OCI-LY1 (cell line): Measurements from ENCODE around the gene RETREG2.

ENCODE experiments used
- H2AFZ ChIP-seq: fragments of 200-600 bp; sonication (generic), shearing (Covaris generic); 2 replicates; pipeline ENCODE4 v1.6.0; 2014; ENCODE audit warnings: antibody characterized with exemption, mild to moderate bottlenecking, low read length
- H3F3A ChIP-seq: fragments of 200-600 bp; sonication (generic), shearing (Covaris generic); 2 replicates; pipeline ENCODE4 v1.6.0; 2014; ENCODE audit warnings: mild to moderate bottlenecking, antibody characterized with exemption, low read length, moderate library complexity; ENCODE audit not compliant: insufficient read depth
- H3K27ac ChIP-seq: fragments of 200-600 bp; sonication (generic); 2 replicates; pipeline ENCODE4 v1.5.1; 2014; ENCODE audit warnings: low read length, mixed run types, mild to moderate bottlenecking, low read depth; ENCODE audit not compliant: poor library complexity, severe bottlenecking
- H3K27me3 ChIP-seq: fragments of 200-600 bp; sonication (generic); 2 replicates; pipeline ENCODE4 v1.6.0; 2014; ENCODE audit warnings: antibody characterized with exemption, mild to moderate bottlenecking, low read length, moderate library complexity; ENCODE audit not compliant: insufficient read depth
- H3K36me3 ChIP-seq: fragments of 200-600 bp; sonication (generic); 2 replicates; pipeline ENCODE4 v1.6.1; 2014; ENCODE audit warnings: mild to moderate bottlenecking, antibody characterized with exemption, low read length, moderate library complexity, mixed read lengths; ENCODE audit not compliant: insufficient read depth
- H3K4me1 ChIP-seq: fragments of 200-600 bp; sonication (generic); 2 replicates; pipeline ENCODE4 v1.5.1; 2014; ENCODE audit warnings: mild to moderate bottlenecking, low read length, moderate library complexity; ENCODE audit not compliant: insufficient read depth, severe bottlenecking
- H3K4me2 ChIP-seq: fragments of 200-600 bp; sonication (generic), shearing (Covaris generic); 2 replicates; pipeline ENCODE4 v1.6.1; 2014; ENCODE audit warnings: low read length
- H3K4me3 ChIP-seq: fragments of 200-600 bp; sonication (generic); 2 replicates; pipeline ENCODE4 v1.5.1; 2014; ENCODE audit warnings: low read length, low read depth, mild to moderate bottlenecking, mixed read lengths; ENCODE audit not compliant: poor library complexity, severe bottlenecking
- H3K79me2 ChIP-seq: fragments of 200-600 bp; shearing (Covaris generic); 2 replicates; pipeline ENCODE4 v1.6.1; 2016; ENCODE audit warnings: mixed run types, low read length, mixed read lengths; ENCODE audit not compliant: insufficient read depth
- H3K9ac ChIP-seq: fragments of 200-600 bp; sonication (generic), shearing (Covaris generic); 2 replicates; pipeline ENCODE4 v1.6.1; 2014; ENCODE audit warnings: mild to moderate bottlenecking, low read length, mixed read lengths
- H3K9me2 ChIP-seq: fragments of 200-600 bp; sonication (generic), shearing (Covaris generic); 2 replicates; pipeline ENCODE4 v1.6.1; 2014; ENCODE audit warnings: low read depth, mild to moderate bottlenecking, low read length, mixed read lengths
- H3K9me3 ChIP-seq: fragments of 200-600 bp; shearing (Covaris generic); 2 replicates; pipeline ENCODE4 v1.6.1; 2014; ENCODE audit warnings: low read length, mixed read lengths
- H4K20me1 ChIP-seq: fragments of 200-600 bp; sonication (generic), shearing (Covaris generic); 2 replicates; pipeline ENCODE4 v1.6.0; 2016; ENCODE audit warnings: mild to moderate bottlenecking, low read length; ENCODE audit not compliant: insufficient read depth
- EZH2 ChIP-seq: fragments of 200-600 bp; sonication (generic), shearing (Covaris generic); IDR thresholded peaks from 2 replicates; pipeline ENCODE4 v1.8.0; 2017; ENCODE audit warnings: borderline replicate concordance, mixed run types, mild to moderate bottlenecking, antibody characterized with exemption, low read length, moderate library complexity, mixed read lengths
- TF ChIP-seq, protein P1 (sequence below): fragments of 200-600 bp; sonication (generic), shearing (Covaris generic); IDR thresholded peaks from 2 replicates; pipeline ENCODE4 v1.5.1; 2017; ENCODE audit warnings: mild to moderate bottlenecking, antibody characterized with exemption, low read length, moderate library complexity, mixed read lengths

The RETREG2 gene

DNA sequence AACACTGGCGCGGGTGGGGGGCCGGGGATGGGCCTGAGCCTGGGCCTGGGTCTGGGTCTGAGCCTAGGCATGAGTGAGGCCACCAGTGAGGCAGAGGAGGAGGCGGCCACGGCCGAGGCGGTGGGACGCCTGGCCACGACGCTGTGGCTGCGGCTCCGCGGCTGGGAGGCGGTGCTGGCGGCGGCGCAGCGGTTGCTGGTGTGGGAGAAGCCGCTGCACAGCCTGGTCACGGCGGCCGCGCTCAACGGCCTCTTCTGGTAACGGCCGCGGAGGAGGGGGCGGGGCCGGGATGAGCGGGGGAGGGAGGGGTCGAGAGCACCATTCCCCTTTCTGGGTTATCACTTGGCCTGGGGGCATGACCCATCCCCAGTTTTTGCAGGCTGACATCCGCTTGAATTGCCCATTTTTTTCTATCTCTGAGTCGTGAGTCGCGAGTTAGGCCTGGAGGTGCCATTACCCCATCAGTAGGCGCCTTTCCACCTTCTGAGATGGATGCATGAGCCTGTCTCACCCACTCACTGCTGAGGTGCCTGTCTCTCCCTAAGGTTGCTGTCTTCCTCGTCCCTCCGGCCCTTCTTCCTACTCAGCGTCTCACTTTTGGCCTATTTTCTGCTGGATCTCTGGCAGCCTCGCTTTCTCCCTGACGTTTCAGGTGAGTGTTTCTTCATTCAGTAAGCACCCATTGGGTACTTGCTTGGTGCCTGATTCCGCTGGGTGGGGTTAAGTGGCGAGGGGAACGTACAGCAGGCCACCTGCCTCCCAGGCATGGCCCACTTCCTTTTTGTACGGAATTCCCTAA, 501 bp downstream of the RETREG2 start:
- Histone ChIP-seq H4K20me1 (no peaks in the 10 kb centered on the region), H3F3A (no peaks in the 10 kb centered on the region; the same call in 1 of the 2 replicates), H3K9me2 (no peaks in the 10 kb centered on the region), H3K9me3 (no peaks in the 10 kb centered on the region), H3K79me2 (peaks cover 8% of the 10 kb centered on the region; the same call in 1 of the 2 replicates), H2AFZ (no peak overlapping the region), H3K9ac (peak overlapping the region; percentile 89), H3K4me2 (peak overlapping the region; percentile 91), H3K27me3 (no peaks in the 10 kb centered on the region), H3K4me1 (peaks cover 25% of the 10 kb centered on the region), H3K36me3 (peaks cover 53% of the 10 kb centered on the region), H3K27ac (peak overlapping the region; percentile 14), H3K4me3 (peak overlapping the region; percentile 91)
- TF ChIP-seq, protein P1, sequence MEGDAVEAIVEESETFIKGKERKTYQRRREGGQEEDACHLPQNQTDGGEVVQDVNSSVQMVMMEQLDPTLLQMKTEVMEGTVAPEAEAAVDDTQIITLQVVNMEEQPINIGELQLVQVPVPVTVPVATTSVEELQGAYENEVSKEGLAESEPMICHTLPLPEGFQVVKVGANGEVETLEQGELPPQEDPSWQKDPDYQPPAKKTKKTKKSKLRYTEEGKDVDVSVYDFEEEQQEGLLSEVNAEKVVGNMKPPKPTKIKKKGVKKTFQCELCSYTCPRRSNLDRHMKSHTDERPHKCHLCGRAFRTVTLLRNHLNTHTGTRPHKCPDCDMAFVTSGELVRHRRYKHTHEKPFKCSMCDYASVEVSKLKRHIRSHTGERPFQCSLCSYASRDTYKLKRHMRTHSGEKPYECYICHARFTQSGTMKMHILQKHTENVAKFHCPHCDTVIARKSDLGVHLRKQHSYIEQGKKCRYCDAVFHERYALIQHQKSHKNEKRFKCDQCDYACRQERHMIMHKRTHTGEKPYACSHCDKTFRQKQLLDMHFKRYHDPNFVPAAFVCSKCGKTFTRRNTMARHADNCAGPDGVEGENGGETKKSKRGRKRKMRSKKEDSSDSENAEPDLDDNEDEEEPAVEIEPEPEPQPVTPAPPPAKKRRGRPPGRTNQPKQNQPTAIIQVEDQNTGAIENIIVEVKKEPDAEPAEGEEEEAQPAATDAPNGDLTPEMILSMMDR: no peak
- no peak for TF ChIP-seq EZH2

GRCh38 chr2:219179601-219180465, 1.8 kb downstream of the RETREG2 start:
- Histone ChIP-seq H3K27me3 (no peaks in the 10 kb centered on the region), H2AFZ (no peak overlapping the region), H3K27ac (no peak overlapping the region), H3F3A (no peaks in the 10 kb centered on the region; the same call in 1 of the 2 replicates), H4K20me1 (no peaks in the 10 kb centered on the region), H3K9ac (peak overlapping the region; percentile 89; the same call in 1 of the 2 replicates), H3K36me3 (peaks cover 51% of the 10 kb centered on the region), H3K4me3 (peak overlapping the region; percentile 91), H3K4me1 (peaks cover 25% of the 10 kb centered on the region), H3K4me2 (peak overlapping the region; percentile 91), H3K9me3 (no peaks in the 10 kb centered on the region), H3K79me2 (peaks cover 8% of the 10 kb centered on the region; the same call in 1 of the 2 replicates), H3K9me2 (no peaks in the 10 kb centered on the region)
- TF ChIP-seq EZH2: no peak
- TF ChIP-seq, protein P1: no peak

GRCh38 chr2:219180961-219181360, 2.9 kb downstream of the RETREG2 start:
- no peak overlapping the region for H2AFZ ChIP-seq
- H3K9ac ChIP-seq: no peak overlapping the region
- H3F3A ChIP-seq: no peaks in the 10 kb centered on the region; the same call in 1 of the 2 replicates
- TF ChIP-seq, protein P1: no peak
- no peak for TF ChIP-seq EZH2
- no peaks in the 10 kb centered on the region for H3K9me3 ChIP-seq
- no peaks in the 10 kb centered on the region for H3K9me2 ChIP-seq
- no peaks in the 10 kb centered on the region for H3K27me3 ChIP-seq
- H3K27ac ChIP-seq: no peak overlapping the region
- H3K4me3 ChIP-seq: no peak overlapping the region
- H3K79me2 ChIP-seq: peaks cover 8% of the 10 kb centered on the region; the same call in 1 of the 2 replicates
- no peaks in the 10 kb centered on the region for H4K20me1 ChIP-seq
- H3K4me1 ChIP-seq: peaks cover 19% of the 10 kb centered on the region
- H3K36me3 ChIP-seq: peaks cover 51% of the 10 kb centered on the region
- H3K4me2 ChIP-seq: no peak overlapping the region
